PC-3 (cell line): ENCODE data around the gene NTRK1. TPM values are rescaled to one million over a fixed set of nuclear protein-coding genes. Genes with fewer than 3 reads are reported as not detected.

Experiments used
- ATAC-seq: fragments of 200-7000 bp; cut with Tn5 transposase; 2 replicates; pipeline ENCODE4 v1.9.1; 2020; ENCODE audit warnings: mild to moderate bottlenecking, moderate library complexity
- BruUV-seq: library from RNA; stranded (reverse); fragments of 400-500 nt; replicated peaks from 2 replicates; lab custom pipeline; 2021; lab: Mats Ljungman, UMichigan
- CTCF ChIA-PET: fragments of 300-600 bp; sonication (Branson Sonifier 250); formaldehyde crosslinking; loops from one replicate; lab custom pipeline; 2022; ENCODE audit warnings: antibody characterized with exemption; lab: Charles Lee
- POLR2A ChIA-PET: fragments of 300-600 bp; sonication (Branson Sonifier 250); formaldehyde crosslinking; loops from one replicate; lab custom pipeline; 2022; ENCODE audit warnings: antibody characterized with exemption; ENCODE audit not compliant: unreplicated experiment; lab: Charles Lee
- DNase-seq: peaks from one replicate; pipeline ENCODE4 v3.0.0-alpha.2; 2015
- H2AFZ ChIP-seq: fragments of 300-600 bp; sonication (generic); 2 replicates; pipeline ENCODE4 v1.6.0; 2016; ENCODE audit warnings: antibody characterized with exemption, low read length
- H3F3A ChIP-seq: fragments of 300-600 bp; sonication (generic); one replicate; pipeline ENCODE4 v1.6.0; 2017; ENCODE audit warnings: antibody characterized with exemption, low read length, control low read depth, mild to moderate bottlenecking; ENCODE audit not compliant: unreplicated experiment
- H3K27ac ChIP-seq: fragments of 300-600 bp; sonication (generic); 2 replicates; pipeline ENCODE4 v1.5.1; 2016; ENCODE audit warnings: mild to moderate bottlenecking, low read length
- H3K27me3 ChIP-seq: fragments of 300-600 bp; sonication (generic); 2 replicates; pipeline ENCODE4 v1.6.1; 2016; ENCODE audit warnings: low read length, mixed read lengths
- H3K36me3 ChIP-seq: fragments of 300-600 bp; sonication (generic); 2 replicates; pipeline ENCODE4 v1.6.1; 2016; ENCODE audit warnings: low read depth, mixed run types, low read length, mixed read lengths
- H3K4me1 ChIP-seq: fragments of 300-600 bp; sonication (generic); 2 replicates; pipeline ENCODE4 v1.5.1; 2016; ENCODE audit warnings: low read length; ENCODE audit not compliant: insufficient read depth
- H3K4me2 ChIP-seq: fragments of 300-600 bp; sonication (generic); 2 replicates; pipeline ENCODE4 v1.6.0; 2016; ENCODE audit warnings: low read length
- H3K4me3 ChIP-seq: fragments of 300-600 bp; sonication (generic); 2 replicates; pipeline ENCODE4 v1.5.1; 2016; ENCODE audit warnings: mild to moderate bottlenecking, low read length, mixed read lengths
- H3K79me2 ChIP-seq: fragments of 300-600 bp; sonication (generic); 2 replicates; pipeline ENCODE4 v1.6.1; 2017; ENCODE audit warnings: low read length, mixed read lengths
- H3K9ac ChIP-seq: fragments of 300-600 bp; sonication (generic); 2 replicates; pipeline ENCODE4 v1.6.0; 2016; ENCODE audit warnings: mild to moderate bottlenecking, low read length
- H3K9me2 ChIP-seq: fragments of 300-600 bp; sonication (generic); replicated peaks from 2 replicates; pipeline ENCODE4 v1.6.1; 2016; ENCODE audit warnings: mixed run types, low read length, mixed read lengths
- H3K9me3 ChIP-seq: fragments of 300-600 bp; sonication (generic); 2 replicates; pipeline ENCODE4 v1.6.1; 2016; ENCODE audit warnings: low read length, mixed read lengths
- H4K20me1 ChIP-seq: fragments of 300-600 bp; sonication (generic); 2 replicates; pipeline ENCODE4 v1.6.1; 2016; ENCODE audit warnings: low read length, mixed read lengths
- CTCF ChIP-seq: fragments of 300-600 bp; sonication (generic); conservative IDR thresholded peaks from 2 replicates; pipeline ENCODE4 v1.5.1; 2017; ENCODE audit warnings: antibody characterized with exemption, low read depth, mild to moderate bottlenecking, low read length
- EZH2 ChIP-seq: fragments of 300-600 bp; sonication (generic); IDR thresholded peaks from one replicate; pipeline ENCODE4 v1.6.1; 2017; ENCODE audit warnings: antibody characterized with exemption, mild to moderate bottlenecking, low read length; ENCODE audit not compliant: unreplicated experiment
- EZH2phosphoT487 ChIP-seq: fragments of 300-600 bp; sonication (generic); IDR thresholded peaks from 2 replicates; pipeline ENCODE4 v1.6.1; 2018; ENCODE audit warnings: mild to moderate bottlenecking, antibody characterized with exemption, low read length, borderline replicate concordance
- intact Hi-C: fragments of 100-400 bp; cut with micrococcal nuclease; formaldehyde crosslinking; loops from 2 replicates; pipeline ENCODE4 v1.9.0; 2023
- total RNA-seq: library from RNA; depleted of rRNA; stranded (reverse); fragments of >200 nt; gene quantifications from 2 replicates; pipeline ENCODE4 v1.2.3, GENCODE V29; 2014

NTRK1 gene
- total RNA-seq, 1 experiment from 2014 or later: 0.15 TPM

GRCh38 chr1:156912861-156913808, 52.5 kb downstream of the NTRK1 start:
- H3K9me3 ChIP-seq: no peaks in the 10 kb centered on the region
- ATAC-seq (no peak), DNase-seq (no peak)
- BruUV-seq: no TSS peak
- H2AFZ ChIP-seq: no peak overlapping the region
- TF ChIP-seq CTCF (no peak), EZH2 (no peak), EZH2phosphoT487 (no peak)
- no peak overlapping the region for H3K9ac ChIP-seq
- no peaks in the 10 kb centered on the region for H3K9me2 ChIP-seq
- intact Hi-C loops: no loop called here
- no peaks in the 10 kb centered on the region for H3K27me3 ChIP-seq
- ChIA-PET POLR2A (no interaction called here), CTCF (interaction anchor here (0.5 kb wide), 1 partner anchor 130 kb away, joined by 5 read pairs; no protein-coding TSS in a partner anchor)
- H3K79me2 ChIP-seq: no peaks in the 10 kb centered on the region
- H3K4me1 ChIP-seq: peaks cover 9% of the 10 kb centered on the region
- H3K36me3 ChIP-seq: peaks cover 15% of the 10 kb centered on the region
- H3F3A ChIP-seq: no peaks in the 10 kb centered on the region
- H3K4me3 ChIP-seq: no peak overlapping the region
- H3K27ac ChIP-seq: no peak overlapping the region
- no peaks in the 10 kb centered on the region for H4K20me1 ChIP-seq
- no peak overlapping the region for H3K4me2 ChIP-seq

- Histone ChIP-seq H2AFZ (no peak overlapping the region), H3K36me3 (peaks cover 15% of the 10 kb centered on the region), H3K9ac (no peak overlapping the region), H3F3A (no peaks in the 10 kb centered on the region), H3K27me3 (no peaks in the 10 kb centered on the region), H3K4me2 (no peak overlapping the region), H3K4me3 (no peak overlapping the region), H3K27ac (no peak overlapping the region), H3K9me3 (no peaks in the 10 kb centered on the region), H3K79me2 (no peaks in the 10 kb centered on the region), H3K9me2 (no peaks in the 10 kb centered on the region), H4K20me1 (no peaks in the 10 kb centered on the region), H3K4me1 (peaks cover 2% of the 10 kb centered on the region)
- no TSS peak for BruUV-seq
- TF ChIP-seq EZH2 (no peak), EZH2phosphoT487 (no peak), CTCF (no peak)
- ChIA-PET CTCF (interaction anchor here (0.5 kb wide), 1 partner anchor 130 kb away, joined by 5 read pairs; no protein-coding TSS in a partner anchor), POLR2A (no interaction called here)
- intact Hi-C loops: no loop called here
- no peak for DNase-seq
- no peak for ATAC-seq
Measured at GRCh38 chr1:156913809-156914387, 53.2 kb downstream of the NTRK1 start.
